OCI-LY3 (cell line): ENCODE results near the gene SNPH.

ENCODE experiments used
- CTCF ChIP-seq: fragments of 200-600, 300-600 bp; sonication (generic); IDR thresholded peaks from 2 replicates; pipeline ENCODE4 v1.5.1; 2014; ENCODE audit warnings: antibody characterized with exemption, low read length, low read depth
- EZH2phosphoT487 ChIP-seq: fragments of 200-600 bp; shearing (Covaris generic); IDR thresholded peaks from 2 replicates; pipeline ENCODE4 v1.6.1; 2018; ENCODE audit warnings: antibody characterized with exemption, mixed run types, low read depth

GRCh38 chr20:1225783-1226654 lies 40.1 kb upstream of the SNPH start, which contains the start of gene RAD21L1:
- no peak for TF ChIP-seq CTCF
- TF ChIP-seq EZH2phosphoT487 = no peak
